Peyer's patch (tissue), 4 donors: ENCODE data around the gene SLC38A7.

Experiments
- POLR2A ChIP-seq, 2 donors: fragments of 450-650 bp; IDR thresholded peaks; one replicate each; pipeline ENCODE4 v1.5.1; 2017; ENCODE audit warnings: antibody characterized with exemption in 2 of 2, mild to moderate bottlenecking in 2 of 2, moderate library complexity in 2 of 2
- TF ChIP-seq, protein P1 (sequence below), 6 experiments: fragments of 450-650 bp in 4 of 6; fragments of 200-600 bp in 2 of 6; sonication (generic) in 1 of 6; IDR thresholded peaks; one replicate each; pipeline ENCODE4 v1.5.1; 2017 to 2019; ENCODE audit warnings: antibody characterized with exemption in 6 of 6, mild to moderate bottlenecking in 3 of 6, moderate library complexity in 1 of 6

DNA sequence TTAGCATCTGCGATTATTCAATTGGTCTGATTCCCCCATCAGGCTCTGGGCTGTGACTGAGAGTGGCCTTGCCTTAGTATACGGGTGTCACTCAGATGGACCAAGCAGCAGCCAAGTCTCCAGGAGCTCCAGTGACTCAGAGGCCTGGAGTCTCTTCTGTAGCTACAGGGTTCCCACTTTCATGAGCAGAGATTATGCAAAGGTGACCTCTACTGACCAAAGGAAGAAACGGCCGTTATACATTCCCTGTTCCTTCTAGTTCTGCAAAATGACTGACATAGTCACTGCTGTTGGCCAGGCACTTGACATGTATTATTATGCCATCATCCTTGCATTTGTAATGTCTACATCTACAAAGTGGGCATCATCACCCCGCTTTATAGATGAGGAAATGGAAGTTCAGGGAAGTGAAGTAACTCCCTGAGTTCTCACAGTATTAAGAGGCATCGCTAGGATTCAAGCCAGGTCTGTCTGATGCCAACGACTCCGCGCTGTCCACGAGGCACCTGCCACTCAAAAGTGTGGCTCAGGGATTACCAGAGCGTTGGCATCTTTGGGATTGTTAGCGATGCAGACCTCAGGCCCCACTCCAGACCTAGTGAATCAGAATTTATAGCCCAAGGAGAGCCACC lies 23.3 kb downstream of the SLC38A7 start:
- TF ChIP-seq, protein P1, sequence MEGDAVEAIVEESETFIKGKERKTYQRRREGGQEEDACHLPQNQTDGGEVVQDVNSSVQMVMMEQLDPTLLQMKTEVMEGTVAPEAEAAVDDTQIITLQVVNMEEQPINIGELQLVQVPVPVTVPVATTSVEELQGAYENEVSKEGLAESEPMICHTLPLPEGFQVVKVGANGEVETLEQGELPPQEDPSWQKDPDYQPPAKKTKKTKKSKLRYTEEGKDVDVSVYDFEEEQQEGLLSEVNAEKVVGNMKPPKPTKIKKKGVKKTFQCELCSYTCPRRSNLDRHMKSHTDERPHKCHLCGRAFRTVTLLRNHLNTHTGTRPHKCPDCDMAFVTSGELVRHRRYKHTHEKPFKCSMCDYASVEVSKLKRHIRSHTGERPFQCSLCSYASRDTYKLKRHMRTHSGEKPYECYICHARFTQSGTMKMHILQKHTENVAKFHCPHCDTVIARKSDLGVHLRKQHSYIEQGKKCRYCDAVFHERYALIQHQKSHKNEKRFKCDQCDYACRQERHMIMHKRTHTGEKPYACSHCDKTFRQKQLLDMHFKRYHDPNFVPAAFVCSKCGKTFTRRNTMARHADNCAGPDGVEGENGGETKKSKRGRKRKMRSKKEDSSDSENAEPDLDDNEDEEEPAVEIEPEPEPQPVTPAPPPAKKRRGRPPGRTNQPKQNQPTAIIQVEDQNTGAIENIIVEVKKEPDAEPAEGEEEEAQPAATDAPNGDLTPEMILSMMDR (IDR thresholded peaks at IDR 0.05): peak in 4 of 6 experiments; percentile 45 to 76 (median 65)
- TF ChIP-seq POLR2A (IDR thresholded peaks at IDR 0.05): no peak
